Lung (tissue), 12 donors: Measurements from ENCODE around the gene GLI3. TPM values are rescaled to one million over a fixed set of nuclear protein-coding genes. Genes with fewer than 3 reads are reported as not detected.

Experiments used
- ATAC-seq: fragments of 200-7000 bp; cut with Tn5 transposase; one replicate; pipeline ENCODE4 v1.9.1; 2020; ENCODE audit warnings: moderate number of reproducible peaks; ENCODE audit not compliant: insufficient read depth, low FRiP score
- DNase-seq, 3 donors: peaks; one replicate each; pipeline ENCODE4 v3.0.0-alpha.2; 2013 to 2017
- H3K27ac ChIP-seq, 2 donors: one replicate each; pipeline ENCODE4 v1.5.1; 2013; ENCODE audit warnings: mild to moderate bottlenecking in 2 of 2, moderate library complexity in 2 of 2, control low read depth in 1 of 2, inconsistent platforms in 1 of 2, low read depth in 1 of 2, low read length in 1 of 2
- H3K27me3 ChIP-seq, 3 donors: one replicate each; pipeline ENCODE4 v1.5.1; 2013; ENCODE audit warnings: low read length in 2 of 3; ENCODE audit not compliant: control insufficient read depth in 3 of 3, insufficient read depth in 3 of 3
- H3K36me3 ChIP-seq, 4 donors: one replicate each; pipeline ENCODE4 v1.5.1; 2013; ENCODE audit warnings: low read length in 4 of 4, mild to moderate bottlenecking in 1 of 4, moderate library complexity in 1 of 4; ENCODE audit not compliant: control insufficient read depth in 4 of 4, insufficient read depth in 4 of 4
- H3K4me1 ChIP-seq, 5 donors: one replicate each; pipeline ENCODE4 v1.5.1; 2013; ENCODE audit warnings: low read length in 5 of 5, mild to moderate bottlenecking in 2 of 5, moderate library complexity in 1 of 5; ENCODE audit not compliant: control insufficient read depth in 5 of 5, insufficient read depth in 5 of 5
- H3K4me3 ChIP-seq: one replicate; pipeline ENCODE4 v1.5.1; 2013; ENCODE audit warnings: mild to moderate bottlenecking, control low read depth, moderate library complexity
- H3K9ac ChIP-seq, 2 donors: one replicate each; pipeline ENCODE4 v1.5.1; 2013; ENCODE audit warnings: low read length in 2 of 2, control low read depth in 1 of 2; ENCODE audit not compliant: insufficient read depth in 1 of 2
- H3K9me3 ChIP-seq, 4 donors: one replicate each; pipeline ENCODE4 v1.5.1; 2013; ENCODE audit warnings: low read length in 3 of 4, mild to moderate bottlenecking in 1 of 4, moderate library complexity in 1 of 4; ENCODE audit not compliant: control insufficient read depth in 4 of 4, insufficient read depth in 3 of 4
- WGBS, 2 donors: extraction: QIAGEN DNeasy Blood & Tissue Kit; methylation state at CpG; one replicate each; pipeline ENCODE4 v1.1.7; 2013; 5-methylcytosine and 5-hydroxymethylcytosine counted together
- polyA plus RNA-seq, 2 donors: library from polyadenylated mRNA; stranded (reverse); fragments of 200-250 nt; gene quantifications; one replicate each; pipeline ENCODE4 v1.2.1, GENCODE V29; 2013
- total RNA-seq, 2 donors: library from RNA; depleted of rRNA in 1 of 2; stranded (reverse); fragments of >200 nt in 1 of 2; gene quantifications; one replicate each; pipeline ENCODE4 v1.2.1, GENCODE V29; 2014 to 2021
- TF ChIP-seq, protein P1 (sequence below): IDR thresholded peaks from 2 replicates; pipeline ENCODE4 v1.5.1; 2012; ENCODE audit warnings: mild to moderate bottlenecking; ENCODE audit errors: control extremely low read depth, extremely low read depth
- donor health status: control.
- donor health status: control.
- donor health status: Bipolar disorder and iron deficiency.
- donor health status: healthy.
- donor health status: DM: yes; HTN: yes; CAD: no.

GLI3 gene
- total and polyA plus RNA-seq, 4 donors: 2.0 to 23.4 (median 10.3) TPM

DNA sequence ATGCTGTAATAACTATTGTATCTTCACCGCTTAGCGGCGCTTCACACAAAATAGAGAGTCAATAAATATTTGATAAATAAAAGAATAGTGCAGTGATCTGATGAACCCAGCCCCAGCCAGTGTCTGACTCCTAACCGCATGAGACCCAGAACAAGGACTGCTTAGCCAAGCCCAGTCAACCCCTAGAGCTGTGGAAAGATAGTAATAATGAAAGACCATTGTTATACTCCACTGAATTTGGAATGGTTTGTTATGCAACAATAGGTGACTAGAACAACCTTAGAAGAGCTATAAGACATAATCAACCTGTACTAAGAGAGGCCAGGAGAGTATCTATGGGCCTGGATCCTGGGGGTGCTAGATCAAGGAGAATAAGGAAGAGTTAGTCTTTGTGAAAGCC, 303.6 kb downstream of the GLI3 start:
- DNase-seq (no peak), ATAC-seq (no peak)
- no peaks in the 10 kb centered on the region for H3K27me3 ChIP-seq
- H3K9ac ChIP-seq: no peak overlapping the region
- 97 to 99% methylated on average over 4 of the region's 4 CpGs for WGBS, 2 donors
- H3K9me3 ChIP-seq: no peaks in the 10 kb centered on the region
- TF ChIP-seq, protein P1, sequence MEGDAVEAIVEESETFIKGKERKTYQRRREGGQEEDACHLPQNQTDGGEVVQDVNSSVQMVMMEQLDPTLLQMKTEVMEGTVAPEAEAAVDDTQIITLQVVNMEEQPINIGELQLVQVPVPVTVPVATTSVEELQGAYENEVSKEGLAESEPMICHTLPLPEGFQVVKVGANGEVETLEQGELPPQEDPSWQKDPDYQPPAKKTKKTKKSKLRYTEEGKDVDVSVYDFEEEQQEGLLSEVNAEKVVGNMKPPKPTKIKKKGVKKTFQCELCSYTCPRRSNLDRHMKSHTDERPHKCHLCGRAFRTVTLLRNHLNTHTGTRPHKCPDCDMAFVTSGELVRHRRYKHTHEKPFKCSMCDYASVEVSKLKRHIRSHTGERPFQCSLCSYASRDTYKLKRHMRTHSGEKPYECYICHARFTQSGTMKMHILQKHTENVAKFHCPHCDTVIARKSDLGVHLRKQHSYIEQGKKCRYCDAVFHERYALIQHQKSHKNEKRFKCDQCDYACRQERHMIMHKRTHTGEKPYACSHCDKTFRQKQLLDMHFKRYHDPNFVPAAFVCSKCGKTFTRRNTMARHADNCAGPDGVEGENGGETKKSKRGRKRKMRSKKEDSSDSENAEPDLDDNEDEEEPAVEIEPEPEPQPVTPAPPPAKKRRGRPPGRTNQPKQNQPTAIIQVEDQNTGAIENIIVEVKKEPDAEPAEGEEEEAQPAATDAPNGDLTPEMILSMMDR: no peak
- no peak overlapping the region for H3K4me3 ChIP-seq
- no peaks in the 10 kb centered on the region for H3K36me3 ChIP-seq
- peaks cover 0 to 14% (median 0%) of the 10 kb centered on the region in 5 donors for H3K4me1 ChIP-seq
- no peak overlapping the region for H3K27ac ChIP-seq

GRCh38 chr7:41931263-41931646, 305.8 kb downstream of the GLI3 start:
- Histone ChIP-seq H3K27ac (no peak overlapping the region), H3K36me3 (no peaks in the 10 kb centered on the region), H3K9ac (no peak overlapping the region), H3K27me3 (no peaks in the 10 kb centered on the region), H3K4me1 (peaks cover 0 to 14% (median 0%) of the 10 kb centered on the region in 5 donors), H3K9me3 (no peaks in the 10 kb centered on the region), H3K4me3 (no peak overlapping the region)
- no peak for DNase-seq
- WGBS, 2 donors: 73 to 92% methylated on average over 6 of the region's 6 CpGs
- TF ChIP-seq, protein P1: no peak
- ATAC-seq: no peak

GRCh38 chr7:41930538-41931262, 306.3 kb downstream of the GLI3 start:
- no peak for DNase-seq
- H3K27ac ChIP-seq: no peak overlapping the region
- ATAC-seq: no peak

More at GRCh38 chr7:41930538-41931262, 306.3 kb downstream of the GLI3 start:
- H3K27me3 ChIP-seq: no peaks in the 10 kb centered on the region
- H3K4me3 ChIP-seq: no peak overlapping the region
- peaks cover 0 to 14% (median 0%) of the 10 kb centered on the region in 5 donors for H3K4me1 ChIP-seq
- H3K9me3 ChIP-seq: no peaks in the 10 kb centered on the region
- TF ChIP-seq, protein P1: no peak
- H3K36me3 ChIP-seq: no peaks in the 10 kb centered on the region
- WGBS, 2 donors: 73 to 92% methylated on average over 4 of the region's 4 CpGs
- no peak overlapping the region for H3K9ac ChIP-seq
